HFF-Myc (cell line): Measurements from ENCODE around the gene ANXA2.
"Not testable (repeated sequence)": the region's sequence is repeated elsewhere in the genome, so short reads cannot be mapped to it uniquely, and the experiment has no call there.

Experiments
- DNase-seq: peaks from one replicate; pipeline ENCODE4 v3.0.0-alpha.2; 2011; ENCODE audit warnings: low read depth; ENCODE audit errors: extremely low read depth
- H3K4me3 ChIP-seq: replicated peaks from 2 replicates; pipeline ENCODE4 v1.5.1; 2011; ENCODE audit warnings: low read depth, mild to moderate bottlenecking, control low read depth, low read length
- CTCF ChIP-seq: IDR thresholded peaks from 2 replicates; pipeline ENCODE4 v1.5.1; 2012; ENCODE audit warnings: mild to moderate bottlenecking, low read depth, low read length, control low read depth; ENCODE audit errors: missing control alignments

ANXA2 gene

GRCh38 chr15:60339236-60339635 is 58.5 kb downstream of the ANXA2 start:
- no peak for DNase-seq
- H3K4me3 ChIP-seq: no peak overlapping the region
- no peak for TF ChIP-seq CTCF

GRCh38 chr15:60338810-60339209 is 59.0 kb downstream of the ANXA2 start:
- TF ChIP-seq CTCF: no peak
- H3K4me3 ChIP-seq: no peak overlapping the region
- DNase-seq: no peak

GRCh38 chr15:60337076-60337475 is 60.7 kb downstream of the ANXA2 start:
- no peak for DNase-seq
- TF ChIP-seq CTCF: no peak
- no peak overlapping the region for H3K4me3 ChIP-seq

GRCh38 chr15:60335296-60335695 is 62.5 kb downstream of the ANXA2 start:
- H3K4me3 ChIP-seq, DNase-seq: not testable (repeated sequence)

- TF ChIP-seq CTCF: peak; percentile 72
- DNase-seq: no peak
- no peak overlapping the region for H3K4me3 ChIP-seq
Observed at GRCh38 chr15:60328852-60329443, 68.8 kb downstream of the ANXA2 start.

- peak; percentile 36 for DNase-seq
- peak; percentile 72 for TF ChIP-seq CTCF
- H3K4me3 ChIP-seq: no peak overlapping the region
Observed at GRCh38 chr15:60326824-60327654, 70.7 kb downstream of the ANXA2 start.

- TF ChIP-seq CTCF: no peak
- no peak overlapping the region for H3K4me3 ChIP-seq
- DNase-seq: no peak
Observed at GRCh38 chr15:60326343-60326742, 71.4 kb downstream of the ANXA2 start.
